DOHH2 (cell line): ENCODE measurements around the gene ASF1A.

Experiments
- H3F3A ChIP-seq: fragments of 200-600 bp; sonication (generic), shearing (Covaris generic); 2 replicates; pipeline ENCODE4 v1.6.0; 2016; ENCODE audit warnings: antibody characterized with exemption, mild to moderate bottlenecking; ENCODE audit not compliant: control insufficient read depth, insufficient read depth
- H3K27ac ChIP-seq: fragments of 200-600 bp; sonication (generic); 2 replicates; pipeline ENCODE4 v1.5.1; 2014; ENCODE audit warnings: low read depth, mild to moderate bottlenecking, low read length, moderate library complexity
- H3K27me3 ChIP-seq: fragments of 200-600 bp; sonication (generic); 2 replicates; pipeline ENCODE4 v1.6.1; 2014; ENCODE audit warnings: mild to moderate bottlenecking, low read length, mixed read lengths; ENCODE audit not compliant: control insufficient read depth
- H3K36me3 ChIP-seq: fragments of 200-600 bp; sonication (generic); 2 replicates; pipeline ENCODE4 v1.6.1; 2014; ENCODE audit warnings: mild to moderate bottlenecking, low read length, moderate library complexity, mixed read lengths; ENCODE audit not compliant: control insufficient read depth
- H3K4me1 ChIP-seq: fragments of 200-600 bp; sonication (generic); 2 replicates; pipeline ENCODE4 v1.6.1; 2014; ENCODE audit warnings: mild to moderate bottlenecking, low read length, mixed read lengths; ENCODE audit not compliant: control insufficient read depth
- H3K4me2 ChIP-seq: fragments of 200-600 bp; sonication (generic); 2 replicates; pipeline ENCODE4 v1.6.0; 2014; ENCODE audit warnings: mild to moderate bottlenecking, low read length, moderate library complexity
- H3K4me3 ChIP-seq: fragments of 200-600 bp; sonication (generic); 2 replicates; pipeline ENCODE4 v1.5.1; 2014; ENCODE audit warnings: mild to moderate bottlenecking, low read length, mixed read lengths
- H3K79me2 ChIP-seq: fragments of 200-600 bp; sonication (generic); 2 replicates; pipeline ENCODE4 v1.6.1; 2014; ENCODE audit warnings: mild to moderate bottlenecking, low read length, mixed read lengths; ENCODE audit not compliant: control insufficient read depth
- H3K9me2 ChIP-seq: fragments of 200-600 bp; sonication (generic); replicated peaks from 2 replicates; pipeline ENCODE4 v1.6.1; 2014; ENCODE audit warnings: mild to moderate bottlenecking, low read length, mixed read lengths; ENCODE audit not compliant: control insufficient read depth
- H3K9me3 ChIP-seq: fragments of 200-600 bp; sonication (generic); 2 replicates; pipeline ENCODE4 v1.6.1; 2014; ENCODE audit warnings: antibody characterized with exemption, low read length, mixed read lengths; ENCODE audit not compliant: control insufficient read depth, insufficient read depth
- H4K20me1 ChIP-seq: fragments of 200-600 bp; sonication (generic); 2 replicates; pipeline ENCODE4 v1.6.0; 2014; ENCODE audit warnings: low read depth, mild to moderate bottlenecking, antibody characterized with exemption, low read length, moderate library complexity; ENCODE audit not compliant: control insufficient read depth, insufficient read depth
- CTCF ChIP-seq: fragments of 200-600 bp; sonication (generic); IDR thresholded peaks from one replicate; pipeline ENCODE4 v1.5.1; 2014; ENCODE audit warnings: antibody characterized with exemption, mild to moderate bottlenecking, low read depth, low read length; ENCODE audit not compliant: poor library complexity, severe bottlenecking
- EZH2phosphoT487 ChIP-seq: fragments of 200-600 bp; sonication (generic); IDR thresholded peaks from 2 replicates; pipeline ENCODE4 v1.6.1; 2017; ENCODE audit warnings: borderline replicate concordance, mild to moderate bottlenecking, antibody characterized with exemption, low read length, moderate library complexity, mixed read lengths

ASF1A gene

GRCh38 chr6:118872726-118873125 is 21.2 kb upstream of the ASF1A start:
- no peak for TF ChIP-seq EZH2phosphoT487
- Histone ChIP-seq H3K79me2 (peaks cover 34% of the 10 kb centered on the region), H4K20me1 (no peaks in the 10 kb centered on the region)

GRCh38 chr6:118873239-118873638 is 20.7 kb upstream of the ASF1A start:
- Histone ChIP-seq H3K9me3 (no peaks in the 10 kb centered on the region), H3K27ac (no peak overlapping the region), H3K79me2 (peaks cover 37% of the 10 kb centered on the region), H3K4me1 (peaks cover 5% of the 10 kb centered on the region), H3K4me2 (no peak overlapping the region), H4K20me1 (no peaks in the 10 kb centered on the region), H3K4me3 (no peak overlapping the region), H3K36me3 (no peaks in the 10 kb centered on the region), H3K9me2 (no peaks in the 10 kb centered on the region), H3K27me3 (no peaks in the 10 kb centered on the region), H3F3A (no peaks in the 10 kb centered on the region)
- no peak for TF ChIP-seq CTCF
- TF ChIP-seq EZH2phosphoT487 = no peak

More at GRCh38 chr6:118872726-118873125, 21.2 kb upstream of the ASF1A start:
- Histone ChIP-seq H3K27ac (no peak overlapping the region), H3F3A (no peaks in the 10 kb centered on the region), H3K4me1 (peaks cover 5% of the 10 kb centered on the region), H3K27me3 (no peaks in the 10 kb centered on the region), H3K4me2 (no peak overlapping the region), H3K36me3 (no peaks in the 10 kb centered on the region), H3K4me3 (no peak overlapping the region), H3K9me3 (no peaks in the 10 kb centered on the region), H3K9me2 (no peaks in the 10 kb centered on the region)

DNA sequence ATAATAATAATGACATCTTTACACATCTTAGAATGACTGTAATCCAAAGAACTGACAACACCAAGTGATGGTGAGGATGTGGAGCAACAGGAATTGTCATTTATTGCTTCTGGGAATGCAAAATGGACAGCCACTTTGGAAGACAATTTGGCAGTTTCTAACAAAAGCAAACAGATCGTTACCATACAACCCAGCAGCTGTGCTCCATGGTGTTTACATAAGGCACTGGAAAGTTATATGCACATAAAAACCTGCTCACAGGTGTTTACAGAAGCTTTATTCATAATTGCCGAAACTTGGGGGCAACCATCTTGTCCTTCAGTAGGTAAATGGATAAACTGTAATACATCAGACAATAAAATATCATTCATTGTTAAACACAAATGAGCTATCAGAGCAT is 18.3 kb upstream of the ASF1A start:
- Histone ChIP-seq H3K27me3 (no peaks in the 10 kb centered on the region), H3K36me3 (no peaks in the 10 kb centered on the region), H3F3A (no peaks in the 10 kb centered on the region), H3K79me2 (peaks cover 39% of the 10 kb centered on the region), H3K9me3 (no peaks in the 10 kb centered on the region), H3K4me2 (no peak overlapping the region), H3K4me3 (no peak overlapping the region), H3K27ac (no peak overlapping the region), H3K4me1 (peaks cover 13% of the 10 kb centered on the region), H3K9me2 (no peaks in the 10 kb centered on the region), H4K20me1 (no peaks in the 10 kb centered on the region)
- TF ChIP-seq CTCF (no peak), EZH2phosphoT487 (no peak)

- Histone ChIP-seq H3K9me3 (no peaks in the 10 kb centered on the region), H3F3A (peaks cover 3% of the 10 kb centered on the region; the same call in 1 of the 2 replicates), H3K4me2 (no peak overlapping the region), H3K4me3 (no peak overlapping the region), H4K20me1 (no peaks in the 10 kb centered on the region), H3K9me2 (no peaks in the 10 kb centered on the region), H3K36me3 (no peaks in the 10 kb centered on the region), H3K4me1 (peaks cover 19% of the 10 kb centered on the region), H3K27me3 (no peaks in the 10 kb centered on the region), H3K79me2 (peaks cover 39% of the 10 kb centered on the region), H3K27ac (no peak overlapping the region)
- TF ChIP-seq EZH2phosphoT487 (no peak), CTCF (no peak)
Observed at GRCh38 chr6:118876198-118876597, 17.8 kb upstream of the ASF1A start.
